NCI-H345 treated with DMSO at 0.1 percent for 48 hours (cell line): ENCODE data around the gene CCDC149.

Experiments
- DNase-seq: peaks from one replicate; lab custom pipeline; 2025; ENCODE audit not compliant: unreplicated experiment; lab: John Stamatoyannopoulos, UW

Gene CCDC149

DNA sequence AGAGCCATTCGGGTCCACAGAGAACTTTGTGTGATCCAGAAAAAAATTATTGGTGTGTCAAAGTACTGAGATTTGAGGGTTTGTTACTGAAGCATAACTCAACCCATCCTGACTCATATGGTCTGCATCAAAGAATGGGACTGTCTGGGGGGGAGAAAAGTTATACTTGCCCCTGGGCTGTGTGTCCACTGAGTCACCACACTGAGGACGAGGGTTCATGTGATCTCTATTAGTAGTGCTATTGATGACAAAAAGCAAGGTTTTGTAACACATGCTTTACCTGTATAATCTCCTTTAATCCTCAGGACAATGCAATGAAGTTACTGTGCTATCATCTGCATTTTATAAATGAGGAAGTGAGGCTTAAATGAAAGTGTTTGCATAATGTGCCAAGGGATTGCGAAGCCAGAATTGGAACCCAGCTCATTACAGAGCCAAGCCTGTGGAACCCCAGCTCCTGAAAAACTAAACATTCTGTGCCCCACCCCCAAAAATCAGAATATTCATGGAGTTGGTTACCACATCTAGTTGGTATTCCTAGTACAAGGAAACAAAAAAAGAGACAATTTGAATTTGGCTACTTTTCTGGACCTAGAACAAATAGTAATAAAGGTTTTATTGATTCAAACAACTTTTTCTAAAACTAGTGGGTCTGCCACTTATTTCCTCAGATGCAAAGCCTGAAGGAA lies 31.2 kb downstream of the CCDC149 start:
- DNase-seq = no peak

DNA sequence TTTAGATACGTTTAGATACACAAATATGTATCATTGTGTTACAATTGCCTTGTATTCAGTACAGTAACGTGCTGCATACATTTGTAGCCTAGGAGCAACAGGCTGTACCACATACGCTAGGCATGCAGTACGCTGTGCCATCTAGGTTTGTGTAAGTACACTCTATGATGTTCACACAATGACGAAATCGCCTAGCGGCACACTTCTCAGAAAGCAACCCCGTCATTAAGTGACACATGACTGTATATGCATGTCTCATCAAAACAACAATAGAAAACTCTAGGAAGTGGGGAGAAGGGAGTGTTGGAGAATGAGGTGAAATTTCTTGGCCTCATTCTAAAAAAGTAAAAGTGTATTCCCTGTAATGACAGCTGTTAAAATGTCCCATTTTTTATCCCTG lies 32.7 kb downstream of the CCDC149 start:
- DNase-seq = no peak

DNA sequence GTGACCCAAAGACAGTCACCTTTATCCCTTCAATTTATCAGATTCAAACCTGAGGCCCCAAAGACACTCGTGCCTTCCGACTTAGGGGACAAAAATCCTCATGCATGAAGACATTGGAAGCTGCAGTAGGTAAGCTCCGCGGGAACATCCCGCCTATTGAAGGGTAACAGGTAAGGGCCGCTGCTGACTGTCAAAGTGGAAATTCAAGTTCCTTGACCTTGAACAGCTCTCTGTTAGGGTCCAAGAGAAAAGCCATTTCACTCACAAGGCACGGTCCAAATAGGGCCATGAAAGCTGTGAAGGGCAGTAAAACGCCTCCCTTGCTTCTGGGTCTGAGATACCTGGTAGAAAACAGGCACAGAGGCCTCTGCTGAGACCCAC lies 34.2 kb downstream of the CCDC149 start:
- no peak for DNase-seq

GRCh38 chr4:24877868-24878635 lies 34.8 kb downstream of the CCDC149 start:
- no peak for DNase-seq

GRCh38 chr4:24876431-24876830 lies 36.4 kb downstream of the CCDC149 start:
- no peak for DNase-seq

DNA sequence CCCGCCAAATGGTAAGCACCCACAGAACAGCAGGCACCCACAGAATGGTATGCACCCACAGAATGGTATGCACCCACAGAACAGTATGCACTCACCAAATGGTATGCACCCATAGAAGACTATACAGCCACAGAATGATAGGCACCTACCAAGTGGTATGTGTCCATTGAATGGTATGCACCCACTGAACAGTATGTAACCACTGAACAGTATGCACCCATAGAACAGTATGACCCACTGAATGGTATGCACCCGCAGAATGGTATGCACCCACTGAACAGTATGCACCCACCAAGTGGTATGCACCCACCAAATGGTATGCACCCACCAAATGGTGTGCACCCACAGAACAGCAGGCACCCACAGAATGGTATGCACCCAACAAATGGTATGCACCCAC lies 40.1 kb downstream of the CCDC149 start:
- DNase-seq = no peak

DNA sequence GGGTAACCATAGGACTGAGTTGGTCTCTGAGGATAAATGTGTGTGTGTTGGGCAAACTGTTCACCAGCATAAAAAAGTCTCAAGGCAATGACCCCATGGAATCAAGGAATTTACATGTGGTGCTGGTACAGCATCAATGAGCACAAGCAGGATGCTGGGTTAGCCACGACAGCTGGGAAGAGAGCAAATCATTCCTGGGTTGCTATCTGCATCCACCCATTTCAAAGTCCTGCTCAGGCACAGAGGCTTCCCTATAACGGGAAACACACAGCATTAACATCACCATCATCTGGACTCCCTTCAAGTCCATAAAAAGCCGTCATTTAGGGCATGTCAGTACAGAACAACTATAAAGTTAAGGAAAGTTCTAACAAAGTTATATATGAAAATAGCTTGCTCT lies 41.6 kb downstream of the CCDC149 start:
- no peak for DNase-seq

GRCh38 chr4:24867766-24868296 lies 45.0 kb downstream of the CCDC149 start:
- no peak for DNase-seq

DNA sequence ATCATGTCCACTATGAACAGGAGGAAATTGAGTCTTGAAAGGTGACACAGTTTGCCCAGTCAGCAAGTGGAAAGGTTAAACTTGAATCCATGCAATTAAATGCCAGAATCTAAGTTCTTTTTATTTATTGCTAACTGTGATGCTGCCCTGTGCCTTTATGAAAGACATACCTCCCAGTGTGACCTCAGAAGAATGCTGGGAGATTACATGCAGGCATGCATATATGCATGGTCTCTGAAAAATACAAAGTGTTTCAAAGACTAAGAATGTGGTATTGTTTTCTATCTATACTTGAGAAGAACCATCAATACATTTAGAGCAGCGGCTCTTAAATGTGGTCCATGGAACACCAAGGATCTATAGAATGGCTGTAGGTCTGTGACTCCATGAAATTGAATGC lies 45.6 kb downstream of the CCDC149 start:
- DNase-seq = no peak

GRCh38 chr4:24865401-24865800 lies 47.4 kb downstream of the CCDC149 start:
- DNase-seq = no peak

DNA sequence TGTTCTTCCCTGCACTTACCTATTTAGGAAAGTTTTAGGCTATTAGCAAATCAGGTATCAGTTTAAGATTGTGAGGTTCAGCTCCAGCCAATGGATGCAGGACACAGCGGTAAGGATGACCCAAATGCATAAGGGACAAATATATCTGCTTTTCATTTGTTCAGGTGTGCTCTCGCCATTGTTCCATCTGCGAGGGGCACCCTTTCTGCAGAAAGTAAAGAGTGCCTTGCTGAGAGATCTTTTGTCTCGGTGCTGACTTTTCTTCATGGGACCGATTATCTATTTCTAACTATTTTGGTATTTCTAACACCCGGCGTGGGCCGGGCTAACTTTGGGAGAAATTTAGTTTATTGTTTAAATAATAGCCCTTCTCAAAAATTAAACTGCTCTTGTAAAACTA lies 49.0 kb downstream of the CCDC149 start:
- DNase-seq = no peak

DNA sequence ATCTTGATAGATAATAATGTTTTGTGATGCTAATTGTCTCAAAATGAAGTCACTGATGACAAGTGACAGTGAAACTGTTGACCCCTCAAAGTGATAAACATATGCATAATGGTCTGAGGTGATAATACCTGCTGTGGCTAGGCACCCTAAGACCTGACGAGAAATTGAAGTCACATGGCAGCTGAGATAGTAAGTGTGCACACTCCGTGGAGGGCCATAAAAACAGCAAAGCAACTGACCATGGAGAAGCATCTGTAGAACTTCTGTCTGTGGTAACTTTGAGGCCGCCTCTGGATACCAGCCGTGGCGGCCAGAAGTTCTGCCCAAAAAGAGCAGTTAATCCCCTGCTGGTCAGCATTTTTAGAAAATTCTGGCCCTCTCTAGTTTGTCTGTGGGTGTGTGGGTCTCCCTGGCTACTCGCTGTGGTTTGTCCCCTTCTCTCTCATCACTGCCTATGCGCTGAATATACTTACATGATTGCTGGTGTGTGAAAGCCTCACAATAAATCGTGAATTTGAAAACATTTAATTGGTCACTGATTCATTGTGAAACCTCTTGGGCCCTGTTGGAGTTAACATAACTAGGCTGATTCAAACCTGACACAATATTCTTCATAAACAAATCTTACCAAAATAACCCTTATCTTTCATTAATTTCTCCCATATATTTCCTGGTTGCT lies 50.6 kb downstream of the CCDC149 start:
- DNase-seq = no peak

GRCh38 chr4:24858550-24858949 lies 54.3 kb downstream of the CCDC149 start:
- DNase-seq = no peak

GRCh38 chr4:24858026-24858425 lies 54.8 kb downstream of the CCDC149 start:
- DNase-seq = no peak

DNA sequence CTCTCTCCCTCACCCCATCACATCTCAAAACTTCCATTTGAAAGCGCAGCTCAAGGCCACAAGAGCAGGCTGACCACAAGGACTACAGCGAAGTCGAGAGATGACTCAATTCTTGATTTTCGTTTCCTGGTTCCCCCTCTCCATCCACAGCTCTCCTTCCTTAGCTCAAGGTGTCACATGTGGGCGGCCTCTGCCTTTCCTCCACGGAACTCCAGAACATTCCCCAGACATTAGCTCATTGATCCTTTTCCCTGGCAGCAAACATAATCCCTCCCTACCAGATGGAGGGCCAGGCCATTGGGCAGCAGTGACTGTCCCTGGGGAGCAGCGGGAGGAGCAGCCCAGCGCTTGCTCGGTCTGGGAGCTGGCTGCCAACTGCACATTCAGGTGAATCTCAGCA lies 56.3 kb downstream of the CCDC149 start:
- no peak for DNase-seq

- DNase-seq = no peak
Measured at GRCh38 chr4:24855741-24856140, 57.1 kb downstream of the CCDC149 start.

DNA sequence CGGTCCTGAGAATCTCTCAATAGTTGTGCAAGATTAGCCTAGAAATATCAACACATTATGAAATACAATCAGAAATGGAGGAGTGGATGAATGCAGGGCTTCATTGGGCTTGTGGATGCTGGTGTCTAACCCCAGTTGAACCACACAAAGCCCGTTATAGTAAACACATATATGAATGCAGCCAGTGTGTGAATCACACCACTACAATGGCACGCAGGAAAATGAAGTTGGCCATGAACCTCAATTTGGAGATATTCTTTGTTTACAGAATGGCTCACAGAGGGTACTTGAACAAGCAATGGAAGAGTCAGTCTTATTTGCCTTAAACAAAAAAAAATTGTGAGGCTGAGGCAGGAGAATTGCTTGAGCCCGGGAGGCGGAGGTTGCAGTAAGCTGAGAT lies 59.7 kb downstream of the CCDC149 start:
- no peak for DNase-seq

DNA sequence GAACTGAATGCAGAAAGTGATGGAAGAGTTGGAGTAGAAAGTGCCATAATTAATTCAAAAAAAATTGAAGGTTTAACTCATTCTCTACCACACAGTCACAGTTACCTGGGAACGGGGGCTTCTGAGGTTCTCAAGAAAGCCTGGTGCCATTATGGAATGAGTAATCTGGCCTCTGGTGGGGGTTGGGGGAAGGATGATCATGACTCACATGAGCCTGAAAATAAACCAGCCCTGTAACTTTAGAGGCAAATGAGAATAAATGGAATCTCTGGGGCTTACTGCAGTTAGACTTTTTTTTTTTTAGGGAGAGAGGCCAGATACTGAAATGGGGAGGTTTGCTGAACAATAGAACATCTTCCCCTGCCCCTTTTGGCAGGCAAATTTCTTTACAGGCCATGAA lies 62.2 kb downstream of the CCDC149 start:
- DNase-seq = no peak

DNA sequence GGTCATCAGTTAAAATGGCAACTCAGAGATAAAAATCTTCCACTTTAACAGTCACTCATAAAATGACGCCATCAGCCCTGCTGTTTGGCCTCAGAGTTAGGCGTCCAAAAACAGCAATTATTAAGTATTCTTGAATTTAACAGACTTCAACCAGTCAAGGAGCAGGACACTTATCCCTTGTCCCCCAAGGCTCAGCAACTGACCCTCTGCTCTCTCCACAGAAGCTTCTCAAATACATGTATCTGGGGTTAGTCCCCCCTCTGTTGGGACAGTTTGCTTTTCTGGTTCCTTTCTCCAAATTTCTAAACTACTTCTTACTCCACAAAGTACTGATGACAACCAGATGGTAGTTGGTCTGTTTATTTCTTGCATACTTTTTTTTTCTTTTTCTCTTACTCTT lies 63.1 kb downstream of the CCDC149 start:
- no peak for DNase-seq

GRCh38 chr4:24849351-24849750 lies 63.5 kb downstream of the CCDC149 start:
- no peak for DNase-seq

GRCh38 chr4:24846716-24847115 lies 66.1 kb downstream of the CCDC149 start:
- DNase-seq = no peak

GRCh38 chr4:24845902-24846301 lies 66.9 kb downstream of the CCDC149 start:
- no peak for DNase-seq
